Superior temporal gyrus (tissue), 1 donor: ENCODE results near the gene CCDC92B.

Source experiments
- DNase-seq: peaks from one replicate; pipeline ENCODE4 v3.0.0-alpha.2; 2016; ENCODE audit errors: extremely low spot score

Gene CCDC92B

DNA sequence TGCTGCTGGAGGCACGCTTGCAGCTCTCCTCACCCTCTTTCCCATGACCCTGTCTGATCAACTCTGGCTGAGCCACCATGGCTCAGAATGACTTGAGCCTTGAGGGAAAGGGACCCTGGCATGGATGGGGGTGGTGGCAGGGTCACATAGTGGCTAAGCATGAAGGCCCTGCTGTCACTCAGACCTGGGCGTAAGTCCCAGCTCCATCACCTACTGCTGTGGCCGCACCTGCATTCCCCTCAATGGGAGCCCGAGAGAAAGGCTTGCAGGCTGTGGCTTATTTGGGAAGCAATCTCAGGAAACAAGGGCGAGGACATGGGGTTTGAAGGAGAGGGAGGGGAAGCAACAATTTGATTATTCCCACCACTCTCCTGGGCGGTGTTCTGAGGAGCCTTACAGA lies 29.0 kb upstream of the CCDC92B start:
- no peak for DNase-seq

- no peak for DNase-seq
These were observed 27.9 kb upstream of the CCDC92B start for GRCh38 chr17:2777242-2777867.

- DNase-seq: no peak
These were observed 27.3 kb upstream of the CCDC92B start for GRCh38 chr17:2776589-2777241.

DNA sequence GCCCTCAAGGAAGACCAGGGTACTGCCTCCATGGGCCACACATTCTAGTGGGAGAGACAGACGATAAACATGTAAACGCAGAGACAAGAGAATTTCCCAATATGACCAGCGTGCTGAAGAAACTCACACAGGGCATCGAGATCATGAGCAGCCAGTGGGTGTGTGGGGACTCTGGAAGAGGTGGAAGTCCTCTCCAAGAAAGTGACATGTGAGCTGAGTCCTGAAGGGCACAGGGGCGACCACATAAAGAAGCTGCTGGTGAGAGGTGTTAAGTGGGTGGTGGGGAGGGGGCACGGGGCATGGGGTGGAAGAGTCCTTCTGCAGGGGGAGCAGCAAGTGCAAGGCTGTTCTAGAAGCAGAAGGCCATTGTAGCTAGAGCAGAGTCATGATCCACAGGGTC lies 25.8 kb upstream of the CCDC92B start:
- DNase-seq: no peak

DNA sequence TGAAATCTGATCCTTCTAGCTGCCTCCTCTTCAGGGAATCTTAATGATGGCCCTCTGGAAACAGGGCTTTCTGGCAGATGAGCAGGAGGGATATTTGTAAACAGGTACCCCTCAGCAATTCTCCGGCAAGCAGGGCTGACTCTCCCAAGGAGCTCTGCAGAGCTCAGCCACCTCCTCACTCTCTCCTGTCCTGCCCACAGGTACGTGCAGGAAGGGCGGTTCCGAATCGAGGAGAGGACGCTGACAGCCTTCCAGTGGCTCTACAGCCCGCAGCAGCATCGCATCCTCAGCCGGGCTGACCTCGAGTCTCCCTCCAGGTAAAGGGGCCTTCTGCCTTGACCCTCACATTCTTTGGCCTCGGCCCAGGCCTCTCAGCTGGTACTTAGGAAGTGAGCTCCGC lies 20.7 kb upstream of the CCDC92B start:
- no peak for DNase-seq

DNA sequence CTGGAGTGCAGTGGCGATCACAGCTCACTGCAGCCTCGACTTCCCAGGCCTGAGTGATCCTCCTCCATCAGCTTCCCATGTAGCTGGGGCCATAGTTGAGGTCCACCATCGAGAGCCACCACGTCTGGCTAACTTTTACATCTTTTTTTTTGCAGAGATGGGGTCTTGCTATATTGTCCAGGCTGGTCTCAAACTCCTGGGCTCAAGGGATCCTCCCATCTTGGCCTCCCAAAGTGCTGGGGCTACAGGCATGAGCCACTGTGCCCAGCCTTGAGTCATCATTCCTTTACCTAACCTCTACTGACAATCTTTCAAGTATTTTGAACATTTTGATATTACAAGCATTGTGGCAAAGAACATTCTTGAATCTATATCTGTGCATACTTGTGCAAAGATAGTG lies 9.4 kb upstream of the CCDC92B start:
- DNase-seq: no peak

- DNase-seq: no peak
These were observed 6.7 kb upstream of the CCDC92B start for GRCh38 chr17:2755891-2756724.

GRCh38 chr17:2751491-2751890 lies 2.0 kb upstream of the CCDC92B start:
- no peak for DNase-seq

GRCh38 chr17:2750721-2751120 lies 1.3 kb upstream of the CCDC92B start:
- DNase-seq: no peak

GRCh38 chr17:2749784-2750181 lies 331 bp upstream of the CCDC92B start:
- DNase-seq: peak; percentile 52

DNA sequence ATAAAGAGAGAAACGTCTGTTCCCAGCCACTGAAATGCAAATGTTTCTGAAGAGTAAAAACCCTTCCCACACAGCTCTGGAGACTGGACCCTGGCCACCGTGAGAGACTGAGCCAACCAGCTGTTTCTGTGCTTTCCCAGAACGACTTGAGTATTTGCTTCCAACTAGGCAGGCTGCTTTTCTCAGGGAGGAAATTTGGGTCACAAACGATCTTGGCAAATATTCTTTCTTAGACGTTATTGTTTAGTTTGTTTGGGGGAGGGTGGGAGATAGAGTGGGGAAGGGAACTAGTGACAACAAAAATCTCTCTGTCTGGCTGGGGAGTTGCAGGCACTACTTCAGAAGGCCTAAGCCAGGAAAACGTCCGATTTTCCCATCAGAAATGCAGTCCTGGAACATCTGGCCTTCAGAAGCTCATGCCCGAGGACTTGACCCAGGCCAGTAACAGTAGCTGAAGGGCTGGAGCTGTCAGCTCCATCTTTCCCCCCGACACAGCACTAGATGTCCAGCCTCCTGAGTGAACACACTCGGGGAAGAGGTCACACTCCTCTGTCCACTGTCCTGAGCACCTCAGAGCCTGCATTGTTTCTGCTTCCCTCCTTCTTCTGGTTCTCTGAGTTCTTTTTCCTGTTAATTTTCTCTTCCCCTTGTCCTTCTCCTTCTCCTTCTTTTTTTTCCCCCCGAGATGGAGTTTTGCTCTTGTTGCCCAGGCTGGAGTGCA lies 4.0 kb downstream of the CCDC92B start:
- DNase-seq: peak; percentile 61

GRCh38 chr17:2737693-2738092 lies 11.8 kb downstream of the CCDC92B start:
- DNase-seq: no peak

DNA sequence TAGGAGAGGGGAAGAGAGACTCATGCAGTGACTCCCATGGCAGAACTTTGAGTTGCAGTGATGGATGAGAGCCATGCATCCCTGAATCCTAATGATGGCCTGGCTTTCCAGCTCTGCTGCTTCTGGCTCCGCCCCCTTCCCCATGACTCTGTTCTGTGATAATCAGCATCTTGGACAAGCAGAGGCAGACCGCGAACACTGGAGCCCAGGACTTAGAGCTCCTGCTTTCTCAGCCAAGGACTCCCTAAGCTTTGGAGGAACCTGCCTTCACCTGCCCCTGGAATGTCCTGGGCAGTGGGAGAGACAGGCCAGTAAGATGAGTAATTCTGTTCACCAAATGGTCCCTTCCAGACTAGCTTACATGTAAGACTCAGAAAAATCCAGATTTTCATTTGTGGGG lies 12.5 kb downstream of the CCDC92B start:
- no peak for DNase-seq

DNA sequence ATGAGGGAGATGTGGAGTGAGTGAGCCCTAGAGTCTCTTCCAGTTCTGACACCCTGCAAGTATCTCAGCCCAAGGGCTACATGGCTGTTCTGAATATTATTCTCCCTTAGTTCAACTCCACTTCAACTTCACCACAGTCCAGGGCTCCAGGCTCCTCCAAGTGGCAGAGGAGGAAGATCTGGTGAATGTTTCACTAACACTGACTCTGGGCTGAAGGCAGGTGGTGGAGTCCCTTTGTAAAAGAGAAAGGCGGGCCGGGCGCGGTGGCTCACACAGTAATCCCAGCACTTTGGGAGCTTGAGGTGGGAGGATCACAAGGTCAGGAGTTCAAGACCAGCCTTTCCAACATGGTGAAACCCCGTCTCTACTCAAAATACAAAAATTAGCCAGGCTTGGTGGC lies 13.6 kb downstream of the CCDC92B start:
- DNase-seq: no peak

GRCh38 chr17:2734939-2735338 lies 14.5 kb downstream of the CCDC92B start:
- DNase-seq: no peak

DNA sequence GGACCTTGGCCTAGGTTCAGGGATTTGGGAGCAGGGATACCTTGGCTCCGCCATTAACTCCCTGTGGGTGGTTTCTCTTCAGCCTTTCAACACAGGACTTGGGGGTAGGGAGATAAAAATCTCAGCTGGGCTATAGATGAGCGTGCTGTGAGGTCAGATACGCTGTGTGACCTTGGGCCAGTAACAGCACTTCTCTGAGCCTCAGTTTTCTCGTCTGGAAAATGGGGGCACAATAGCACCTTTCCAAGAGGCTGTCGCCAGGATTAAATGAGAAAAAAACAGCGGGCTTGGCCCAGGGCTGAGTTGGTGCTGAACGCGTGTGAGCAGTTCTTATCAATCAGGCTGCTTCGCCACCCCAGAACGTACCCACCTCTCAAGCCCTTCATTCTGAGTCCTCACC lies 17.6 kb downstream of the CCDC92B start:
- DNase-seq: no peak

- no peak for DNase-seq
These were observed 18.6 kb downstream of the CCDC92B start for GRCh38 chr17:2730764-2731353.

- no peak for DNase-seq
These were observed 24.7 kb downstream of the CCDC92B start for GRCh38 chr17:2724784-2725164.

GRCh38 chr17:2723997-2724783 lies 25.3 kb downstream of the CCDC92B start:
- DNase-seq: no peak

GRCh38 chr17:2723505-2723996 lies 25.9 kb downstream of the CCDC92B start:
- no peak for DNase-seq

DNA sequence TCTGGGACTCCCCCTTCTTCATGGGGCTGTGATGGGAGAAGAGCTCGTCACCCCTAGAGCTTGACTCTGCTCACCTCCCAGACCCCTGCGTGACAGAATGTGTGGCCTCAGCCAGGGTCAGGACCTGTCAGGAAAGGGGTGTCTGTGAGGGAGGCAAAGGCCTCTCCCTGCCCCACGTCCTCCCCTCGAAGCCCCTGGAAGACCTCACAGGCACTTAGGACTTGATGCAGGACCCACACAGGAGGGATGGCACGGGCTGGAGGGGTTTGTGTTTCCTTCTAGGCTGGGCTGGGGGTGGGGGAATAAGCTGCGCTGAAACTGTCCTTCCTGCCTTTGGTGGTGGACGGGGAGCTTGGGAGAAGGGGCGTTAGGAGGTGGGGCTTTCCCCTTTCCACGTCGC lies 26.8 kb downstream of the CCDC92B start:
- no peak for DNase-seq
